Tracheal epithelial cell (primary cell): ENCODE results near the gene FCF1. TPM values are rescaled to one million over a fixed set of nuclear protein-coding genes. Genes with fewer than 3 reads are reported as not detected.

Experiments used
- total RNA-seq: library from RNA; depleted of rRNA; stranded (reverse); fragments of >200 nt; gene quantifications from 2 replicates; pipeline ENCODE4 v1.2.1, GENCODE V29; 2014

The FCF1 gene
- 28.0 and 34.3 TPM in 2 replicates for total RNA-seq

GRCh38 chr14:74712499-74713394 is at the start of gene FCF1, which contains the start of gene AREL1:
TSS of gene FCF1 (plus strand) at chr14:74713144. CDS start at chr14:74713198, 54 bp downstream.
TSS of gene AREL1 (minus strand) at chr14:74713080. CDS start at chr14:74685615, 27,465 bp downstream.

GRCh38 chr14:74762917-74763802 is 50.2 kb downstream of the FCF1 start, which contains the start of gene YLPM1:
TSS of gene YLPM1 (plus strand) at chr14:74763316. CDS start at chr14:74763490, 174 bp downstream.

Other genes starting within 250 kb of the FCF1 start
- 235 and 289 TPM in 2 replicates for gene NPC2, start 219.8 kb upstream of the FCF1 start, total RNA-seq
- 17.4 and 28.1 TPM in 2 replicates for gene ISCA2, start 219.4 kb upstream of the FCF1 start, total RNA-seq
- gene LTBP2, start 100.9 kb upstream of the FCF1 start, total RNA-seq: 15.8 and 37.4 TPM in 2 replicates
- gene AREL1, start 64 bp upstream of the FCF1 start, total RNA-seq: 21.1 and 31.6 TPM in 2 replicates
- 12.5 and 15.1 TPM in 2 replicates for gene YLPM1, start 50.2 kb downstream of the FCF1 start, total RNA-seq
- under 0.01 TPM in 1 of 2 replicates, not detected in the other for gene PROX2, start 163.0 kb downstream of the FCF1 start, total RNA-seq
- gene DLST, start 168.8 kb downstream of the FCF1 start, total RNA-seq: 63.6 and 71.6 TPM in 2 replicates
- gene RPS6KL1, start 210.1 kb downstream of the FCF1 start, total RNA-seq: 1.7 and 2.4 TPM in 2 replicates
- gene PGF, start 242.5 kb downstream of the FCF1 start, total RNA-seq: 48.4 and 142 TPM in 2 replicates